ENCODE measurements around the gene PFKFB3.

DNA sequence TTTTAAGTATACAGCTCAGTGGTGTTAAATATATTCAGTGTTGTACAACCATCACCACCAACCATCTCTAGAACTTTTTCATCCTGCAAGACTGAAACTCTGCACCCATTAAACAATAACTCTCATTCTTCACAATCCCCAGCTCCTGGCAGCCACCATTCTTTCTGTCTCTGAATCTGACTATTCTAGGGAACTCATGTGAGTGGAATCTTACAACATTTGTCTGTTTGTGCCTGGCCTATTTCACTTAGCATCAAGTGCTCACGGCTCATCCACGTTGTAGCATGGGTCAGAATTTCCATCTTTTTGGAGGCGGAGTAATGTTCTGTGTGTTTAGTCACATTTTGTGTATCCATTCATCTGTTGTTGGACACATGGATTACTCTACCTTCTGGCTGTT lies 40.8 kb upstream of the PFKFB3 start:
- TF ChIP-seq POLR2A (IDR thresholded peaks at IDR 0.05): no peak
- TF ChIP-seq, protein P1, sequence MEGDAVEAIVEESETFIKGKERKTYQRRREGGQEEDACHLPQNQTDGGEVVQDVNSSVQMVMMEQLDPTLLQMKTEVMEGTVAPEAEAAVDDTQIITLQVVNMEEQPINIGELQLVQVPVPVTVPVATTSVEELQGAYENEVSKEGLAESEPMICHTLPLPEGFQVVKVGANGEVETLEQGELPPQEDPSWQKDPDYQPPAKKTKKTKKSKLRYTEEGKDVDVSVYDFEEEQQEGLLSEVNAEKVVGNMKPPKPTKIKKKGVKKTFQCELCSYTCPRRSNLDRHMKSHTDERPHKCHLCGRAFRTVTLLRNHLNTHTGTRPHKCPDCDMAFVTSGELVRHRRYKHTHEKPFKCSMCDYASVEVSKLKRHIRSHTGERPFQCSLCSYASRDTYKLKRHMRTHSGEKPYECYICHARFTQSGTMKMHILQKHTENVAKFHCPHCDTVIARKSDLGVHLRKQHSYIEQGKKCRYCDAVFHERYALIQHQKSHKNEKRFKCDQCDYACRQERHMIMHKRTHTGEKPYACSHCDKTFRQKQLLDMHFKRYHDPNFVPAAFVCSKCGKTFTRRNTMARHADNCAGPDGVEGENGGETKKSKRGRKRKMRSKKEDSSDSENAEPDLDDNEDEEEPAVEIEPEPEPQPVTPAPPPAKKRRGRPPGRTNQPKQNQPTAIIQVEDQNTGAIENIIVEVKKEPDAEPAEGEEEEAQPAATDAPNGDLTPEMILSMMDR (IDR thresholded peaks at IDR 0.05): no peak
